ENCODE data around the gene KCNH8. TPM values are rescaled to one million over a fixed set of nuclear protein-coding genes. Genes with fewer than 3 reads are reported as not detected.

The KCNH8 gene
- total RNA-seq, 1 donor from 2014 or later, result 2.3 TPM

- Histone ChIP-seq H4K20me1 (ENCODE audit: low read depth) (no peaks in the 10 kb centered on the region), H3K27ac (no peak overlapping the region), H3K4me1 (peaks cover 6% of the 10 kb centered on the region), H3F3A (ENCODE audit: low read depth) (no peaks in the 10 kb centered on the region), H3K9ac (no peak overlapping the region), H3K27me3 (no peaks in the 10 kb centered on the region), H3K79me2 (ENCODE audit: low read depth) (no peaks in the 10 kb centered on the region), H2AFZ (replicated peaks) (no peak overlapping the region), H3K36me3 (no peaks in the 10 kb centered on the region), H3K4me2 (no peak overlapping the region), H3K4me3 (no peak overlapping the region), H3K9me3 (ENCODE audit: low read depth) (no peaks in the 10 kb centered on the region)
- Mint-ChIP-seq H3K27me3 (ENCODE audit: insufficient read depth, low read depth) (no peaks in the 10 kb centered on the region), H3K9me3 (peaks cover 16% of the 10 kb centered on the region), H3K4me1 (no peaks in the 10 kb centered on the region), H3K27ac (no peak overlapping the region), H3K4me3 (no peak overlapping the region), H3K36me3 (peaks cover 4% of the 10 kb centered on the region)
- peak; percentile 48 for DNase-seq (ENCODE audit: low spot score)
- TF ChIP-seq CTCF (IDR thresholded peaks at IDR 0.05), result peak; percentile 72
- no peak for TF ChIP-seq EZH2phosphoT487 (IDR thresholded peaks at IDR 0.05)
- no peak for TF ChIP-seq EZH2 (IDR thresholded peaks at IDR 0.05)
Measured at GRCh38 chr3:19348941-19349564, 200.7 kb downstream of the KCNH8 start.

- Histone ChIP-seq H3F3A (ENCODE audit: low read depth) (no peaks in the 10 kb centered on the region), H3K27me3 (no peaks in the 10 kb centered on the region), H3K4me1 (no peaks in the 10 kb centered on the region), H3K79me2 (ENCODE audit: low read depth) (no peaks in the 10 kb centered on the region), H3K27ac (no peak overlapping the region), H3K9me3 (ENCODE audit: low read depth) (no peaks in the 10 kb centered on the region), H3K4me2 (no peak overlapping the region), H3K4me3 (no peak overlapping the region), H3K9ac (no peak overlapping the region), H2AFZ (replicated peaks) (no peak overlapping the region), H3K36me3 (no peaks in the 10 kb centered on the region), H4K20me1 (ENCODE audit: low read depth) (no peaks in the 10 kb centered on the region)
- Mint-ChIP-seq H3K4me1 (no peaks in the 10 kb centered on the region), H3K27me3 (ENCODE audit: insufficient read depth, low read depth) (no peaks in the 10 kb centered on the region), H3K9me3 (peaks cover 12% of the 10 kb centered on the region), H3K27ac (no peak overlapping the region), H3K4me3 (no peak overlapping the region), H3K36me3 (no peaks in the 10 kb centered on the region)
- DNase-seq (ENCODE audit: low spot score), result no peak
- TF ChIP-seq EZH2 (IDR thresholded peaks at IDR 0.05), result no peak
- TF ChIP-seq CTCF (IDR thresholded peaks at IDR 0.05), result no peak
- TF ChIP-seq EZH2phosphoT487 (IDR thresholded peaks at IDR 0.05), result no peak
Measured at GRCh38 chr3:19357947-19358346, 209.6 kb downstream of the KCNH8 start.

- Histone ChIP-seq H3K79me2 (ENCODE audit: low read depth) (no peaks in the 10 kb centered on the region), H4K20me1 (ENCODE audit: low read depth) (no peaks in the 10 kb centered on the region), H2AFZ (replicated peaks) (no peak overlapping the region), H3K4me3 (no peak overlapping the region), H3K36me3 (no peaks in the 10 kb centered on the region), H3K9ac (no peak overlapping the region), H3K4me1 (no peaks in the 10 kb centered on the region), H3F3A (ENCODE audit: low read depth) (no peaks in the 10 kb centered on the region), H3K27me3 (no peaks in the 10 kb centered on the region), H3K4me2 (no peak overlapping the region), H3K9me3 (ENCODE audit: low read depth) (no peaks in the 10 kb centered on the region), H3K27ac (no peak overlapping the region)
- Mint-ChIP-seq H3K4me1 (no peaks in the 10 kb centered on the region), H3K27me3 (ENCODE audit: insufficient read depth, low read depth) (no peaks in the 10 kb centered on the region), H3K9me3 (no peaks in the 10 kb centered on the region), H3K27ac (no peak overlapping the region), H3K4me3 (no peak overlapping the region), H3K36me3 (no peaks in the 10 kb centered on the region)
- DNase-seq (ENCODE audit: low spot score), result no peak
- no peak for TF ChIP-seq CTCF (IDR thresholded peaks at IDR 0.05)
- TF ChIP-seq EZH2 (IDR thresholded peaks at IDR 0.05), result no peak
- TF ChIP-seq EZH2phosphoT487 (IDR thresholded peaks at IDR 0.05), result no peak
Measured at GRCh38 chr3:19363071-19363470, 214.8 kb downstream of the KCNH8 start.
